C4-2B (cell line): ENCODE data around the gene TNRC6B.

Experiments used
- CTCF ChIP-seq: fragments of 450-650 bp; conservative IDR thresholded peaks from 2 replicates; pipeline ENCODE4 v1.5.1; 2017; ENCODE audit warnings: mild to moderate bottlenecking
- ZFX ChIP-seq: fragments of 450-650 bp; IDR thresholded peaks from 2 replicates; pipeline ENCODE4 v1.6.1; 2017

GRCh38 chr22:40243891-40244290 is 66.2 kb downstream of the TNRC6B start:
- TF ChIP-seq CTCF, result no peak
- TF ChIP-seq ZFX, result no peak
